ENCODE results near the gene WDR82.
A peak's percentile ranks its signal among the peaks of the same experiment; 100 is the strongest.

WDR82 gene

DNA sequence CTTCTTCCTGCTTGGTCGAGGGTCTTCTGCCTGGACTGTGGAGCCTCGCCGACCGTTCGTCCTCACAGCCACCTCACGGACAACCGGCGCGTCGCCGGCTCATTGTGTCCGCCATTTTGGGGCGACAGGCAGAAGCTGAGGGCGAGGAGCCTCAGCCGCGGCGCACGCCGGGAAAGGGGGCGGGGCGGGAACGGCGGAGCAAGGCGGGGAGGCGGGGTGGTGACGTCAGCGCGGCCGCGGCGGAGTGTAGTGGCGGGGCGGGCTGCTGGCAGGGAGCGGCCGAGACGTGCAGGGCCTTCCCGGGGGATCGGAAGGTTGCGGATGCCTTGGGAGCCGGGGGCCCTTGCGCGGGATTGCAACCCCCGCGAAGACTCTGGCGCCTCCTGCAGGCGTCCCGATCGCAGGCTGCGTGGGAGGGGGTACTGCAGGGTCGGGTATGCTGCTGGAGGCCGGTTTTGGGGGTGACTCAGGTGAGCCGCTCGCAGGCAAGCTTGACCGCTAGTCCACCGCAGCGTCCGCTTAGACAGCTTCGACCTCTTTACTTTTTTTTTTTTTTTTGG is at the start of gene WDR82:
Gene WDR82, minus strand, starts transcription at position 140 of the 560 bp plus-strand sequence. CDS start 288 bp downstream, outside the sequence.
- peak; percentile 100 for DNase-seq

DNA sequence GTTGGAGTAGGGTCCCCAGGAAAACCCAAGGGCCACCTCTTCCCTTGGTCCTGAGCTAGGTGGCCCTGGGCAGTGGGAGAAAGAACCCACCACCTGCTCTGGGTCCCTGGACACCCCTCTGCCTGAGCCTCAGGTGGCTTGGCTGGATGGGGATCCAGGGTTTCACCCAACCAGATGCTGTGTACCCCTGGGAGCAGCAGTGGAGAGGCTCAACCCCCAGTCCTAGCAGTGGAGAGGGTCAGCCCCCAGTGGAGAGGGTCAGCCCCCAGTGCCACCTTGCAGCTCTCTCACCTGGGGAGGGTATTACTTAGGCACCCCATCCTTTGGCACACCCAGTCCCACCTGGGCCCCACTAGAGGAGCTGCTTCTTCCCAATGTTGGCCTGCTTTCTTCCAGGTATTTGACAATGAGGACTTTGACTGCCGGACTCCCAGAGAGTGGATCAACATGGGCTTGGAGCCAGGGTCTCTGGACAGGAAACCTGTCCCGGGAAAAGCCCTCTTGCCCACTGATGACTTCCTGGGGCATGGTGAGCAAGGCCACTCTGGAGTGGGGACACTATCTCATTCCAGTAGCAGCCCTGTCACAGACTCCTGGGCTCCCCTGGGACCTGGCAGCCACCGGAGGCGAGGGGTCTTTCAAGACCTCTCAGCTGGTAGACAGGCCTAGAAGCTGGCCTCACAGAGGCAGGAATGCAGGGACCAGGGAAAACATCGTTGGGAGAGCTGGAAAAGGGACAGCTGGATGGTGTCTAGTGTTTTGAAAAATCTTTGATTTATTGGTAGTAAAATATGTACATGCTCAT is 49.2 kb upstream of the WDR82 start:
- DNase-seq, result no peak

DNA sequence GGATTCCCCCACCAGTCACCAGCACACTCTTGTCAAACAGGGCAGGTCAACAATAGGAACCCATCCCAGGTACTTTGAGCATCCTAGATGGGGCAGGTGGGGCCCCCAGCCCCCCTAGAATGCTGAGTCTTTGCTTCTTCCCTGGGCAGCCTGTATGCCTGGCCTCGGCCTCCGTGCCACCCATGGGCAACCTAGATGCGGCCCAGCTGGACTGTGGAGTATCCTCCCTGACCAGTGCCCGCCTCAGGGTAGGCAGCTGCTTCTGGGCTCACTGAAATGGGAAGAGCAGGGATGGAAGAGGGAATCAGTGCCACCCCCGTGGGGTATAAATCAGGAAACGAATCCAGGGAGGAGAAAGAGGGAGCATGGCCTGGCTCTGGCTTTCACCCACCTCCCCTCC is 48.5 kb upstream of the WDR82 start:
- no peak for DNase-seq

DNA sequence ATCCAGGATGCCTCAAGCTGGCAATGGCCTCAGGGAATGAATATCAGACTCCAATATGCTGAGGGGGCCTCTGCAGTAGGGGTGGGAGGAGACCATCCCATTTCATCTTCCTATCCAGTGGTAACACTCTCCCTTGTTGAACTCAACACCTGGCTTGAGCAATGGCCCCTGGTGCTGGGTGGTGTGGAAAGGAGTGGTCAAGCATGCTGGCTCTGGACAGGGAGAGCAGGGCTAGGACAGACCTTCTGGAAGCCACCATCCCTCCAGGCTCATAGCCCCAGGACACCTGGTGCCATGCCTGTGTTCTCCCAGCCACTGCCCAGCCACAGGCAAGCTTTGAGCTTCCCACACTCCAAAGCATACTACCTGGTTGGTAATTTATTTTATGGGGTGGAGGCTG is 47.2 kb upstream of the WDR82 start:
- DNase-seq, result no peak

GRCh38 chr3:52324676-52325075 is 46.2 kb upstream of the WDR82 start:
- no peak for DNase-seq

DNA sequence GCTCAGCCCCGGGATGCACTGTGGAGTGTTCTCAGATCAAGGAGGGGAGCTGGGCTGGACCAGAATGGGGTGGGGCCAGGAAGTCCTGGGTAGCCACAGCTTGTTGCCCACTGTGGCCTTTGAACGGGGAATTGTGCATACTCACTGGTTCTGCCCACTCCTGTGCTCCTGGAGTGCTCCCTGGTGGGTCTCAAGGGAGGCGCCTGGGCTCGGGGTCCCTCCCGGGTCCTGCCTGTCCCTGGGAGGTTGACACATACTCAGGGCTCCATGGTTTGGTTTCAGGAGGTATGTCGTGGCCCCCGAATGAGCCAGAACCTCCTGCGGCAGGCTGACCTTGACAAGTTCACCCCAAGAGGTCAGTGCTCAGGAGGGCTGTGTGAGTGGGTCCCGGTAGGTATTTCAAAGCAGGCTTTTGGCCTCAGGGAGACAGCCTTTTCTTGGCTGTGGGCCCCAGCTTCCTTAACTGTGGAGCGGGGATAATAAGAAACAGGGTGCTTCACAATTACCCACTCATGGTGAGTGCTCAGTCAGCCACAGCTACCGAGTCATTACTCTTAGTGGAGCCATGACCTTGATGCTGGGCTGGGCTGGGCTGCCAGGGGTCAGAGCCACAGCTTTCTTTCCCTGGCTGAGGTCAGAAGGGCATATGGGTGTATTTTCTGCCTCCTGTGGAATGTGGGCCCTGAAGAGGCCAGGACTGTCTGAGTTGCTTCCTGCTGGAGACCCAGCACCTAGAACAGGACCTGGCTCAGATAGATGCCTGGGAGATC is 45.3 kb upstream of the WDR82 start:
- DNase-seq, result no peak

- DNase-seq, result no peak
Observed at GRCh38 chr3:52322466-52322865, 44.0 kb upstream of the WDR82 start.

GRCh38 chr3:52321481-52321880 is 43.0 kb upstream of the WDR82 start:
- no peak for DNase-seq

GRCh38 chr3:52319921-52320595 is 41.6 kb upstream of the WDR82 start:
- DNase-seq, result no peak

DNA sequence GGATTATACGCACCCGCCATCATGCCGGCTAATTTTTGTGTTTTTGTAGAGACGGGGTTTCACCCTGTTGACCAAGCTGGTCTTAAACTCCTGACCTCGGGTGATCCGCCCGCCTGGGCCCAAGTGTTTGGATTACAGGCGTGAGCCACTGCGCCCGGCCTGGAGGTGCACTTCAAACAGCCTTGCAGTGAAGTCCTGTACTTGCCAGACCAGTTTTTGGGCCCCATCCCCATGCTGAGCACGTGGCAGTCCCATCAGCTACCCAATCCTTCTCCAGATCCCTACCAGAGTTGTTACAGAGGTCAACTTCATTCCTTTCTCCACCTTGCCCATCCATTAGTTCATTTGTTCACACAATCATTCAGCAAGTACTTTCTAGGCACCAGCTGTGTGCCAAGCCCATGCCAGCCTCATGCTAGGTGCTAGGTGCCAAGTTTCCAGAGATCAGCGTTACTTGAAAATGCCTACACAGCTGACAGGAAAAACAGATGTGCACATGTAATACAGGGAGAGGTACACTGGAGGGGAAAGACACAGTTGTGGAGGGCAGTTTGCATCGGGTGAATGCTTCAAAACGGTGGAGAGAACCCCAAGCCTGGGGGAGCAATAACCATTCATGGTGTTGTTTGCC is 39.9 kb upstream of the WDR82 start:
- DNase-seq, result no peak

DNA sequence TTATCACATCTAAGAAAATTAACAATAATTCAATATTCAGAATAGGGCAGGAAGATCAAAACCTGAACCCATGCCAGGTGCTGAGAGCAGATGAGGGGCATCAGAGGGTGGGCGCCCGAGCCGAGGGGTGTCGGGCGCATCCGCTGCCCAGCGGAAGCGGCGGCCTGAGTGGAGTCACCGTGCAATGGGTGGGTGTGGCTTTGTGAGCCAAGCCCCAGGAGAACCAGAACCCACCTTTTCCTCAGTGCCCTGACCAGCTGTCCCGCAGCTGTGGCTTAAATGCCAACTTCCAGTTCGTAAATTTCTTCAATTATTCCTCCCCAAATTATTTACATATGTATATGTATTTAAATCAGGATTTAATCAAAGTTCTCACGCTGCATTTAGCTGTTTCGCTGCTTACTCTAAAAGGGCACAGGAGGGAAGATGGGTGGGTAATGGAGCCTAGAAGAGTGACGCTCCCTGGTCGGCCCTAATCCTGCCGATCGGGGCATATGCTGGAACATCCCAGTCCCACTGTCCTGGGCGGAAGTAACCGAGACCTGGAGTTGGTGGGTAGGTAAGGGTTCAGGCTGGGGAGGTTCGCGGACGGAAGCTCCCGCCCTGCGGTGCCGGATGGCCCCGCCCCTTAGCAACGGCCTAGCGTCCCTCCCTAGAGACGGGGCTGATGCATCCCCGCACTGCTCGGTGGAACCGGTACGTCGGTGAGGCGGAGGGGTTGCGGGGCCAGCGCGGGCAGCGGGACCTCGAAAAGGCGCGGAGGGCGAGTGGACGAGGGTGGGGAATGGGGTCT is 39.0 kb upstream of the WDR82 start:
- peak; percentile 81 for DNase-seq

GRCh38 chr3:52315977-52316764 is 37.7 kb upstream of the WDR82 start, which contains the start of gene DNAH1:
Gene DNAH1, plus strand, starts transcription at chr3:52316319. Its CDS starts 6,124 bp downstream, at chr3:52322443.
- no peak for DNase-seq

DNA sequence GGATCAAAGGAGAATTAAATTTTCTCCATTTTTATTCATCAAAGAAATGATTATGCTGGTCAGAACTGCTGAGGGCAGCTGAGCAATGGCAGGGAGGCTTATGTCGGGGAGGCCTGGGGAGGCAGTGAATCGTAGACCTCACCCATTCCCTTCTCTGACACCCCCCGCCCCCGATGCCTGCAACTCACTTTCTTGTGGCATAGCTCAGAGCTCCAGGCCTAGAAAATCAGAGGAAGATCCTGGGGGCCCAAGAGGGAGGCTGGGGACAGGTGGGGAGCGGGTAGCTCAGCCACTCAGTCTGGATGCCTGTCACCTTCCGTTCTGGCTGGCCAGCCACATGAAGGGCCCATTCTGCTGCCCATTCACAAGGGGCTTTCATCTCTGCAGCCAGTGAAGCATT is 36.6 kb upstream of the WDR82 start:
- DNase-seq, result no peak

DNA sequence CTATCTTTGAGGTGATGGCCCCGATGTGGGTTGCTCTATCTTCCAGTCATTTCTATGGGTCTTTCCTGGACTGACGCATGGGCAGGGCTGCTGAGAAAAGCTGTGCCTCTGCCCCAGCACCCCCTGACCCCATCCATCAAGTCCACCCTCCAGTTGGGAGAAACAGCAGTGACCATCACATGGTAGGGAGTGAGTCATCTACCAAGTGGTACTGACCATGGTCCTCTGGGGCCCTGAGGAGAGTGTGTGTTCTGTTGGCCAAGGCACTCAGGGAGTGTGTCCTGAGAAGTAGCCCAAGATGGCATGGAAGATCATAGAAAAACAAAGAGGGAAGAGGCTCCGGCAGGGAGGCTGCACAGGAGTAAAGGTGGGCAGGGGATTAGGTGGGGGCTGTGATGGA is 36.0 kb upstream of the WDR82 start:
- no peak for DNase-seq

GRCh38 chr3:52313774-52314188 is 35.3 kb upstream of the WDR82 start:
- no peak for DNase-seq

GRCh38 chr3:52313188-52313773 is 34.8 kb upstream of the WDR82 start:
- DNase-seq, result no peak

- DNase-seq, result no peak
Observed at GRCh38 chr3:52311576-52312119, 33.2 kb upstream of the WDR82 start.

- peak; percentile 78 for DNase-seq
Observed at GRCh38 chr3:52310861-52311575, 32.6 kb upstream of the WDR82 start.

DNA sequence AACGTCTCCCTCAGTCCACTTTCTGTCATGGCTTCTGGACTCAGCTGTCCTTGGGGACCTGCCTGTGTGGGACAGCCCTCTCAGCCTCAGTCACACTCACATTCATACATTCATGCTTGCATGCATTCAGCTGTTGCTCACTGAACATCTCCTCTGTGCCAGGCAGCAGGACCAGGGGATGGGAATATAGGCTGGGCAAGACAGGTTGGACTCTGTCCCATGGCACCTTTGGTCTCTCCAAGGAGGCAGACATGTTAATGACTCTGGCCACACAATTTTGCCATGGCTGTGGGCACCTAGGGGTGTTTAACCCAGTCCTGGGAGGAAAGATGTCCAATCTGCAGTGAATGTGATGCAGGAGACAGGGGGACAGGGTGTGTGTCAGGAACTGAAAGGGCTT is 29.9 kb upstream of the WDR82 start:
- DNase-seq, result no peak

- DNase-seq, result no peak
Observed at GRCh38 chr3:52306978-52307377, 28.5 kb upstream of the WDR82 start.

Data from activated CD8-positive, alpha-beta memory T cell treated with anti-CD3 and anti-CD28 coated beads, Interleukin-2, amount 50 U/mL, for 48 hours (primary cell).